Measurements from ENCODE around the gene RIC1.
"Not testable (repeated sequence)": the region's sequence is repeated elsewhere in the genome, so short reads cannot be mapped to it uniquely, and the experiment has no call there.

RIC1 gene

DNA sequence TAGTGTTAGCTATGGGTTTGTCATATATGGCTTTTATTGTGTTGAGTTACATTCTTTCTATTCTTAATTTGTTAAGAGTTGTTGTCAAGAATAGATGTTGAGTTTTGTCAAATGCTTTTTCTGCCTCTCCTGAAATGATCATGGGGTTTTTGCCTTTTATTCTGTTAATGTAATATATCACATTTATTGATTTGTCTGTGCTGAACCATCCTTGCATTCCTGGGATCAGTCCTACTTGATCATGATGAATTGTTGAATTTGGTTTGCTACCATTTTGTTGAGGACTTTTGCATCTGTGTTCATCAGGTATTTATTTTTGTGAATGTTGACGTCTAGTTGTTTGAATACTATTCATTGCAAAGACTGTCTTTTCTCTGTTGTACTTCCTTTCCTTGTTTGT lies 23.9 kb downstream of the RIC1 start:
- ATAC-seq (replicated peaks) (no peak), DNase-seq (no peak)
- peaks cover 11% of the 10 kb centered on the region for H3K36me3 Mint-ChIP-seq (ENCODE audit: insufficient read depth)
- H3K9me3 Mint-ChIP-seq, result peaks cover 8 to 35% of the 10 kb centered on the region in 2 donors
- H3K27ac Mint-ChIP-seq, result no peak overlapping the region
- no peak overlapping the region for H3K4me3 Mint-ChIP-seq
- peaks cover 24 to 31% of the 10 kb centered on the region in 2 donors for H3K4me1 Mint-ChIP-seq (ENCODE audit: low read depth in 2 of 2)
- H3K27me3 Mint-ChIP-seq, result no peaks in the 10 kb centered on the region

DNA sequence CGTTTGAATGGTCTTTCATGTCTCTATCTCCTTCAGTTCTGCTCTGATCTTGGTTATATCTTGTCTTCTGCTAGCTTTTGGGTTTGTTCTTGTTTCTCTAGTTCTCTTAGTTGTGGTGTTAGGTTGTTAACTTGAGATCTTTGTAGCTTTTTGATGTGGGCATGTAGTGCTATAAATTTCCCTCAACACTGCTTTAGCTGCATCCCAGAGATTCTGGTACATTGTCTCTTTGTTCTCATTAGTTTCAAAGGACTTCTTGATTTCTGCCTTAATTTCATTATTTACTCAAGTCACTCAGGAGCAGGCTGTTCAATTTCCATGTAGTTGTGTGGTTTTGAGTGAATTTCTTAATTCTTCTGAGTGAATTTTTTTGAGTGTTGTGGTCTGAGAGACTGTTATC lies 33.9 kb downstream of the RIC1 start:
- H3K27me3 Mint-ChIP-seq; DNase-seq; ATAC-seq (replicated peaks); H3K4me3 Mint-ChIP-seq; H3K36me3 Mint-ChIP-seq (ENCODE audit: insufficient read depth); H3K27ac Mint-ChIP-seq: not testable (repeated sequence)
- Mint-ChIP-seq H3K9me3 (peaks cover 10 to 18% of the 10 kb centered on the region in 2 donors), H3K4me1 (ENCODE audit: low read depth in 2 of 2) (peaks cover 38 to 46% of the 10 kb centered on the region in 2 donors)

DNA sequence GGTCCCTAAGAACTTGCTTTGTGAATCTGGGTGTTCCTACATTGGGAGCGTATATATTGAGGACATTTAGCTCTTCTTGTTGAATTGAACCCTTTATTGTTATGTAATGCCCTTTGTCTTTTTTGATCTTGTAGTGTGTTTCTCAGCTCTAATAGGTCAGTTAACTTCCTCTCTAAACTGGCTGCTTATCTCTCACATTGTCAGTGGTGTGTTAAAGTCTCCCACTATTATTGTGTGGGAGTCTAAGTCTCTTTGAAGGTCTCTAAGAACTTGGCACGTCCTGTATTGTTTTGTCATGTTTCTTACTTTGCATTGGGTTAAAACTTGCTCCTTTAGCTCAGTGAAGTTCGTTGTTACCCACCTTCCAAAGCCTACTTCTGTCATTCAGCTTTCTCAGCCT lies 36.2 kb downstream of the RIC1 start:
- Mint-ChIP-seq H3K9me3 (peaks cover 10 to 18% of the 10 kb centered on the region in 2 donors), H3K27me3 (no peaks in the 10 kb centered on the region), H3K4me3 (no peak overlapping the region), H3K27ac (no peak overlapping the region), H3K36me3 (ENCODE audit: insufficient read depth) (peaks cover 8% of the 10 kb centered on the region), H3K4me1 (ENCODE audit: low read depth in 2 of 2) (peaks cover 39 to 64% of the 10 kb centered on the region in 2 donors)
- ATAC-seq (replicated peaks) (no peak), DNase-seq (no peak)

DNA sequence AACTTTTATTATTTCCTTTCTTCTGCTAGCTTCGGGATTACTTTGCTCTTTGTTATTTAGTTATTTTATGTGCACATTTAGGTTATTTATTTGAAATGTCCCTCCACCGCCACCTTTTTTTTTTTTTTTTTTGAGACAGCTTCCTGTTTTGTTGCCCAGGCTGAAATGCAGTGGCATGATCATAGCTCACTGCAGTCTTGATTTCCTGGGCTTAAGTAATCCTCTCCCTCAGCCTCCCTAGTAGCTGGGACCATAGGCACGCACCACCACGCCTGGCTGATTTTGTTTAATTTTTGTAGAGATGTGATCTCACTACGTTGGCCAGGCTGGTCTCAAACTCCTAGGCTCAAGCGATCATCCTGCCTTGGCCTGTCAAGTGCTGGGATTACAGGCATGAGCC lies 38.5 kb downstream of the RIC1 start:
- peaks cover 43 to 67% of the 10 kb centered on the region in 2 donors for H3K4me1 Mint-ChIP-seq (ENCODE audit: low read depth in 2 of 2)
- peaks cover 5 to 13% of the 10 kb centered on the region in 2 donors for H3K9me3 Mint-ChIP-seq
- DNase-seq (no peak), ATAC-seq (replicated peaks) (no peak)
- peak overlapping the region in 1 of 2 donors; percentile 25 for H3K4me3 Mint-ChIP-seq
- no peaks in the 10 kb centered on the region for H3K27me3 Mint-ChIP-seq
- peak overlapping the region in 1 of 2 donors; percentile 30 for H3K27ac Mint-ChIP-seq
- H3K36me3 Mint-ChIP-seq (ENCODE audit: insufficient read depth), result peaks cover 8% of the 10 kb centered on the region

DNA sequence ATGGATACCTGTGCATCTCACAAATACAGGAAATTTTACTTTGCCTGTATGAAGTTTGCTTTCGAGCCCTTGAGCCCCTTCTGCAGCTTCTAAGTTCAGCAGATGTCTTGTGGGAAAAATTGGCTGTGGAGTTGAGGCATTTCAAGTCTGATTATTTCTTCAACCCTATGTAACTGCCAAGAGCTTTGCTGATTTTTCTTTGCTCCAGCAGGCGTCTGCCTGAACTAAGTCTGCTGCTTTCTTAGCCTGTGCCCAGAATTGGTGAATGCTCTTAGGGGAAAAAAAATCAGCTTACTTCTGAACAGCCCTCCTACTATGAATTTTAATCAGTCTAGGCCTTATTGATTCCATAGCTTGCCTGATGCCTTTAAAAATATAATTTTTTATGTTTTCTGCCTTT lies 41.2 kb downstream of the RIC1 start:
- peaks cover 2% of the 10 kb centered on the region for H3K36me3 Mint-ChIP-seq (ENCODE audit: insufficient read depth)
- no peak overlapping the region for H3K4me3 Mint-ChIP-seq
- no peak for ATAC-seq (replicated peaks)
- no peak overlapping the region for H3K27ac Mint-ChIP-seq
- H3K4me1 Mint-ChIP-seq (ENCODE audit: low read depth in 2 of 2), result peaks cover 35 to 50% of the 10 kb centered on the region in 2 donors
- no peaks in the 10 kb centered on the region for H3K27me3 Mint-ChIP-seq
- DNase-seq, result no peak
- H3K9me3 Mint-ChIP-seq, result no peaks in the 10 kb centered on the region

DNA sequence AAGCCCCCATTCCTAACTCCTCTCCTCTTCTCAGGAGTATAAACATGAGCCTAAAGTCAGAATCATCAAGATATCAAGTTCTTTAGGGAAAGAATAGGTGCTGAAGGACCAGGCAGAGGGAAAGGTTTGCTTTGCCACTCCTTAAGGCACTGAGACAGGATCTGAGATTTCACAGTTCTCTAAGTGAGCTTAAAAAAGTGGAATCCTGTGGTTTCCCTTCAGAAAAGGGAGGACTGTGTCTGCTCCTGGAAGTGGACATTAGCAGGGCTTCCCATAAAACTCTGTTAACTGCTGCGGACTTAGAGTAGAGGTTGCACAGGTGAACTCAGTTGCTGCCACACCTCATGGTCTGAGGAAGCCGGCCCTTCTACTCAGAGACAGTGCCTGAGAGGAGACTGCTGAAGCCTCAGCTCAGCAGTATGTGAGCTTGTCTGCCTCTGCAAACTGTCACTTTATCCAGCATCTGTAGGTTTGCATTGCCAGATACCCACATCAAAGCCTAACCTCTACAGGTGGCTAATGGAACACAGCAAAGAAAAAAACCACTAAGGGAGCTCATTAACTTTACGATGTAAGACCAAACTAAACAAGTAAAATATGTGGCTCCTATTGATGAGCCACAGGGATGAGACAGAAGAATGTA lies 42.9 kb downstream of the RIC1 start:
- H3K27ac Mint-ChIP-seq, result peak overlapping the region in 1 of 2 donors; percentile 73

DNA sequence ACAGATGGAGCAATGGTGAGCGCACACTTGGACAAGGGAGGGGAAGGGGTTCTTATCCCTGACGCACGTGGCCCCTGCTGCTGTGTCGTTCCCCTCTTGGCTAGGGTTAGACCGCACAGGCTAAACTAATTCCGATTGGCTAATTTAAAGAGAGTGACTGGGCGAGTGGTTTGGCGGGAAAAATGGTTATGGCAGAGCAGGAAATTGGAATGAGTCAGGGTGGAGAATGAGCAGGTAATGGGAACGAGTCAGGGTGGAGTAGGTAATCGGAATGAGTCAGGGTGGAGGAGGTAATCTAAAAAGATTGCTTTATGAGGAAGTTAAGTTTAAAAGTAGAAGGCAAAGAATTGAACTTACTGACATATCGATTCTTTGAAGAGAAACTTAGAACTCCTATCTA lies 46.1 kb downstream of the RIC1 start:
- DNase-seq; H3K9me3 Mint-ChIP-seq; ATAC-seq (replicated peaks); H3K27me3 Mint-ChIP-seq; H3K4me3 Mint-ChIP-seq; H3K27ac Mint-ChIP-seq; H3K36me3 Mint-ChIP-seq (ENCODE audit: insufficient read depth): not testable (repeated sequence)
- peaks cover 11 to 20% of the 10 kb centered on the region in 2 donors for H3K4me1 Mint-ChIP-seq (ENCODE audit: low read depth in 2 of 2)

More for the DNA sequence above, 42.9 kb downstream of the RIC1 start:
- Mint-ChIP-seq H3K4me3 (no peak overlapping the region), H3K4me1 (ENCODE audit: low read depth in 2 of 2) (peaks cover 21 to 35% of the 10 kb centered on the region in 2 donors), H3K36me3 (ENCODE audit: insufficient read depth) (no peaks in the 10 kb centered on the region), H3K9me3 (no peaks in the 10 kb centered on the region), H3K27me3 (no peaks in the 10 kb centered on the region)
- ATAC-seq (replicated peaks) (peak; percentile 83), DNase-seq (no peak)

DNA sequence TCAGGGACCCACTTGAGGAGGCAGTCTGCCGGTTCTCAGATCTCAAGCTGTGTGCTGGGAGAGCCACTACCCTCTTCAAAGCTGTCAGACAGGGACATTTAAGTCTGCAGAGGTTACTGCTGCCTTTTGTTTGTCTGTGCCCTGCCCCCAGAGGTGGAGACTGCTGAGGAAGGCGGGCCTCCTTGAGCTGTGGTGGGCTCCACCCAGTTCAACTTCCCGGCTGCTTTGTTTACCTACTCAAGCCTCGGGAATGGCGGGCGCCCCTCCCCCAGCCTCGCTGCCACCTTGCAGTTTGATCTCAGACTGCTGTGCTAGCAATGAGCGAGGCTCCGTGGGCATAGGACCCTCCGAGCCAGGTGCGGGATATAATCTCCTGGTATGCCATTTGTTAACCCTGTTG lies 54.7 kb downstream of the RIC1 start:
- not testable (repeated sequence) for DNase-seq; ATAC-seq (replicated peaks); H3K27me3 Mint-ChIP-seq; H3K36me3 Mint-ChIP-seq (ENCODE audit: insufficient read depth); H3K9me3 Mint-ChIP-seq; H3K4me3 Mint-ChIP-seq; H3K27ac Mint-ChIP-seq
- H3K4me1 Mint-ChIP-seq (ENCODE audit: low read depth in 2 of 2), result peaks cover 13 to 40% of the 10 kb centered on the region in 2 donors

DNA sequence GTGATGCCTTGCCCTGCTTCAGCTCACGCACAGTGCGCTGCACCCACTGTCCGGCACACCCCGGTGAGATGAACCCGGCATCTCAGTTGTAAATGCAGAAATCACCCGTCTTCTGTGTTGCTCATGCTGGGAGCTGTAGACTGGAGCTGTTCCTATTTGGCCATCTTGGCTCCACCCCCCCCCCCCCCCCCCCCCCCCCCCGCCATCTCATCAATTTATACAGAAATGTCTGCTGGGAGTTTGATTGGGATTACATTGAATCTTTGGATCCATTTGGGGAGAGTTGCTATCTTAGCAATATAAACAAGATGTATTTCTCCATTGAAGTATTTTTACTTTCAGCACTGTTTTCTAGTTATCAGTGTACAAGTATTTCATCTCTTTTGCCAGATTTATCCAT lies 55.2 kb downstream of the RIC1 start:
- ATAC-seq (replicated peaks) (no peak), DNase-seq (no peak)
- H3K36me3 Mint-ChIP-seq (ENCODE audit: insufficient read depth), result no peaks in the 10 kb centered on the region
- no peak overlapping the region for H3K4me3 Mint-ChIP-seq
- H3K27me3 Mint-ChIP-seq, result no peaks in the 10 kb centered on the region
- H3K9me3 Mint-ChIP-seq, result peaks cover 2 to 7% of the 10 kb centered on the region in 2 donors
- peaks cover 13 to 38% of the 10 kb centered on the region in 2 donors for H3K4me1 Mint-ChIP-seq (ENCODE audit: low read depth in 2 of 2)
- no peak overlapping the region for H3K27ac Mint-ChIP-seq

DNA sequence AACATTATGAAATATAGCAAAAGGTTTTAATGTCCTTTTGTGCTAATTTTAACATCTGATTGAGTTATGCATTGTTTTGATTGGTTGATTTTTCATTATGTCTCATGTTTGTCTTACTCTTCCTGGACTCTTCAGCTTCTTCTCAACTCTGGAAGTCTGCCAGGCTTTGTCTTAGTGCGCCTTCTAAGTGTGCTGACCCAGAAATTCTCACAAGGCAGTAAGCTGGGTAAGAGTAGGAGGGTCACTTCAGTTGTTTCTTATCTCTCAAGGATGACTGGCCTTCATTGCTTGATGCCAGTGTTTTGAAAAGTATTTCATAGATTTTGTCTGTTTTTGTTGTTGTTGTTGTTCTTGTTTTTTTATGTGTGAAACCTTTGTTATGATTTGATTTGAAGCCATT lies 59.2 kb downstream of the RIC1 start:
- no peak overlapping the region for H3K4me3 Mint-ChIP-seq
- H3K36me3 Mint-ChIP-seq (ENCODE audit: insufficient read depth), result peaks cover 5% of the 10 kb centered on the region
- no peak for DNase-seq
- H3K27ac Mint-ChIP-seq, result no peak overlapping the region
- no peaks in the 10 kb centered on the region for H3K27me3 Mint-ChIP-seq
- peaks cover 0 to under 1% of the 10 kb centered on the region in 2 donors for H3K9me3 Mint-ChIP-seq
- ATAC-seq (replicated peaks), result no peak
- H3K4me1 Mint-ChIP-seq (ENCODE audit: low read depth in 2 of 2), result peaks cover 4 to 23% of the 10 kb centered on the region in 2 donors

DNA sequence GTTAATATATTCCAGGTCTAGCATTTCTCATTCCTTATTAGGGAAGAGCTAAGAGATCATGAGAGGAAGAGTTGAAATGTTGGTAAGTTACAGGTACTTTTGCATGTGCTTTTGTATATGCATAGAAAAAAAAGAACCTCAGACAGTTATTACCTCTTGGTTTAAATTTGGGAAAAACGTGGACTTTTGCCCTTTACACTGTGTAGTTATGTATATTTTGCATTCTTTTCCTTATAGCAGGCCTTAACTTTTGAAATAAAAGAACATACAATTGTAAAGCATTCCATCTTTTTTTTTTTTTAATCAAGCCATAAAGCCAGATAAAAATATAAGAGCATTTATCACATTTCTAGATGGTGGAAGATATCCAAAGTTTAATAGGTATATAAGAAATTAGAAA lies 61.4 kb downstream of the RIC1 start:
- DNase-seq, result no peak
- ATAC-seq (replicated peaks), result no peak
- H3K27ac Mint-ChIP-seq, result no peak overlapping the region
- no peak overlapping the region for H3K4me3 Mint-ChIP-seq
- peaks cover 4 to 20% of the 10 kb centered on the region in 2 donors for H3K4me1 Mint-ChIP-seq (ENCODE audit: low read depth in 2 of 2)
- no peaks in the 10 kb centered on the region for H3K27me3 Mint-ChIP-seq
- H3K36me3 Mint-ChIP-seq (ENCODE audit: insufficient read depth), result peaks cover 5% of the 10 kb centered on the region
- H3K9me3 Mint-ChIP-seq, result no peaks in the 10 kb centered on the region

DNA sequence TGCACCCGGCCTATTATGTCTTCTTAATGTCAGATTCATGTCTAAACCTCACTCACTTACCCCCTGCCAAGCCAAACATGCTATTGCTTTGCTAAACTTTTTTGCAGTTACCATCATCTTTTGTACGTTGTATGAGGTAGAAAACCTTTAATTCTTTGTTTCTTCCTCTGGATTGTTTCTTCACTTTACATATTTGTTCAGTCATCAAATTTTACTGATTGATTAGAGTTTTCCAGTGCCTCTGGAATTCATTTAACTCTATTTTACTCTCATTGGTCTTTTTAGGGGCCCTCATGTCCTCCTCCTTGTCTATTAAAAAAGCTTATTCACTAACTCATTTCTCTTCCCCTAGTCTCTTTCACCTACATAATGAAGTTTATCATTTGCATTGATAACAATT lies 67.0 kb downstream of the RIC1 start:
- DNase-seq (no peak), ATAC-seq (replicated peaks) (no peak)
- no peak overlapping the region for H3K4me3 Mint-ChIP-seq
- no peak overlapping the region for H3K27ac Mint-ChIP-seq
- H3K9me3 Mint-ChIP-seq, result no peaks in the 10 kb centered on the region
- H3K4me1 Mint-ChIP-seq (ENCODE audit: low read depth in 2 of 2), result peaks cover 3 to 18% of the 10 kb centered on the region in 2 donors
- H3K27me3 Mint-ChIP-seq, result no peaks in the 10 kb centered on the region
- H3K36me3 Mint-ChIP-seq (ENCODE audit: insufficient read depth), result no peaks in the 10 kb centered on the region

DNA sequence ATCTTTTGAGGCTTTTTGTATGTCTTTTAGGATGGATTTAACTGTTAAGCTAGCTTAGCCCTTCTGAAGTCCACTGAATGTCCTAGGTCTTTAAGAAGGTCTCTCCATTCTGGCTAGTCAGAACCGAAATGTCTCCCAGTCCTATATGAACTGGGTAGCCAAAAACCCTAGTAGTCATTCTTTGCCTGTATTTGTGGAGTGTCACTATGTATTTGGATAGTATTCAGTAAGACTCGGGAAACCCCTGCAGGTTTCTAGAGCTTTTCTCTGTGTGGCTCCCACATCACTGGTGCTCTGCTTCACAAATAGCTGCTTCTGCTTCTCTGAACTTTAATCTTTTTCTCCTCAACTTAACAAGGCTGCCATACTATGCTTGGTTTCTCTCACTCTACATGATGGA lies 68.0 kb downstream of the RIC1 start:
- Mint-ChIP-seq H3K27ac (no peak overlapping the region), H3K4me1 (ENCODE audit: low read depth in 2 of 2) (peaks cover 7 to 20% of the 10 kb centered on the region in 2 donors), H3K36me3 (ENCODE audit: insufficient read depth) (no peaks in the 10 kb centered on the region), H3K27me3 (no peaks in the 10 kb centered on the region), H3K9me3 (no peaks in the 10 kb centered on the region), H3K4me3 (no peak overlapping the region)
- ATAC-seq (replicated peaks) (no peak), DNase-seq (no peak)

DNA sequence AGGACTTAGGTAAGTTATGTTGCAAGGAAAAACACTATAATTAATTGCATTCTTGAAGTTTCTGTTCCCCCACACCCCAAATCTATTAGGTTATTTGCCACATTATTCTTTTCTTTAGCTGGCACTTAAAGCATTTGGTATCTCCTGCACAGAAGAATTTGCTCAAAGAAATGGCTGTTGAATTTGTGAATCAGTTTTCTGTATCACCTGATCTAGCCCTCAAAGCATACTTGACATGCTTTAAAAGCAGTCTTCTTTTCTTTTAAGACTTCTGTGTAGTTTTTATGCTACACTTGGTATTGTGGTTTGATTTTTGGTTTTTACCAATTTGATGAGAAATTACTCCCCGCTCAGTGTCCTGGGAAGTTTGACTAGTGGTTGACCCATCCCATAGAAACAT lies 69.1 kb downstream of the RIC1 start:
- no peak for DNase-seq
- H3K27me3 Mint-ChIP-seq, result no peaks in the 10 kb centered on the region
- H3K27ac Mint-ChIP-seq, result no peak overlapping the region

More for the DNA sequence above, 69.1 kb downstream of the RIC1 start:
- Mint-ChIP-seq H3K36me3 (ENCODE audit: insufficient read depth) (no peaks in the 10 kb centered on the region), H3K4me1 (ENCODE audit: low read depth in 2 of 2) (peaks cover 7 to 28% of the 10 kb centered on the region in 2 donors), H3K9me3 (no peaks in the 10 kb centered on the region), H3K4me3 (no peak overlapping the region)
- ATAC-seq (replicated peaks), result no peak

Data from effector memory CD8-positive, alpha-beta T cell (primary cell).